H1 (cell line): ENCODE data around the gene VGF. TPM values are rescaled to one million over a fixed set of nuclear protein-coding genes. Genes with fewer than 3 reads are reported as not detected.

Source experiments
- CTCF ChIA-PET: fragments of 300-600 bp; sonication (Branson Sonifier 250); formaldehyde crosslinking; loops from one replicate; lab custom pipeline; 2021; ENCODE audit not compliant: partially characterized antibody; lab: Charles Lee
- POLR2A ChIA-PET: fragments of 300-600 bp; sonication (Branson Sonifier 250); formaldehyde crosslinking; loops from one replicate; lab custom pipeline; 2021; ENCODE audit warnings: inconsistent platforms; ENCODE audit not compliant: partially characterized antibody; lab: Charles Lee
- DNase-seq, 2 experiments: peaks; one replicate each; pipeline versions ENCODE4 v3.0.0 to v3.0.0-alpha.2; 2010 to 2022; ENCODE audit warnings: low spot score in 2 of 2, low read depth in 1 of 2, mixed read lengths in 1 of 2
- FAIRE-seq: peaks from 2 replicates; lab custom pipeline; 2011; peaks lifted over from hg19 to GRCh38; lab: Jason Lieb, UNC
- H2AFZ ChIP-seq: 2 replicates; pipeline ENCODE4 v1.8.1; 2012; ENCODE audit warnings: low read length, inconsistent platforms
- H2AK5ac ChIP-seq: 2 replicates; pipeline ENCODE4 v1.6.1; 2013; ENCODE audit warnings: low read depth, low read length
- H2BK120ac ChIP-seq: replicated peaks from 2 replicates; pipeline ENCODE3; 2013; ENCODE audit warnings: low read depth, low read length, inconsistent platforms
- H2BK12ac ChIP-seq: 2 replicates; pipeline ENCODE4 v1.6.1; 2013; ENCODE audit warnings: low read depth, low read length
- H2BK15ac ChIP-seq: 2 replicates; pipeline ENCODE4 v1.6.1; 2013; ENCODE audit warnings: low read length
- H2BK20ac ChIP-seq: 2 replicates; pipeline ENCODE4 v1.6.1; 2013; ENCODE audit warnings: low read length
- H2BK5ac ChIP-seq: 2 replicates; pipeline ENCODE4 v1.6.1; 2013; ENCODE audit warnings: low read depth, low read length
- H3K14ac ChIP-seq: 2 replicates; pipeline ENCODE4 v1.6.1; 2013; ENCODE audit warnings: inconsistent platforms; ENCODE audit not compliant: insufficient read length
- H3K18ac ChIP-seq: 2 replicates; pipeline ENCODE4 v1.6.1; 2013; ENCODE audit warnings: low read length; ENCODE audit errors: extremely low read depth
- H3K23ac ChIP-seq: 2 replicates; pipeline ENCODE4 v1.6.1; 2013; ENCODE audit warnings: inconsistent platforms; ENCODE audit not compliant: insufficient read length
- H3K23me2 ChIP-seq: 2 replicates; pipeline ENCODE4 v1.6.1; 2013; ENCODE audit warnings: low read depth, low read length
- H3K27ac ChIP-seq: 2 replicates; pipeline ENCODE4 v1.6.1; 2011; ENCODE audit warnings: low read depth, low read length, inconsistent platforms
- H3K27me3 ChIP-seq, 4 experiments: replicated peaks in 1 of 4; 1 replicate in 1 of 4; 2 replicates in 3 of 4; pipeline versions ENCODE4 v1.6.1 to v1.8.1; 2011 to 2013; ENCODE audit warnings: low read length in 3 of 4, mild to moderate bottlenecking in 3 of 4, inconsistent platforms in 2 of 4, mixed read lengths in 2 of 4, moderate library complexity in 1 of 4; ENCODE audit not compliant: control insufficient read depth in 3 of 4, insufficient read depth in 3 of 4; ENCODE audit errors: extremely low read depth in 1 of 4
- H3K36me3 ChIP-seq, 4 experiments: 2 replicates each; pipeline versions ENCODE4 v1.6.1 to v1.8.1; 2011 to 2013; ENCODE audit warnings: mild to moderate bottlenecking in 4 of 4, low read length in 3 of 4, moderate library complexity in 2 of 4, control low read depth in 1 of 4, inconsistent platforms in 1 of 4; ENCODE audit not compliant: insufficient read depth in 4 of 4, control insufficient read depth in 2 of 4
- H3K4ac ChIP-seq: replicated peaks from 2 replicates; pipeline ENCODE3; 2013; ENCODE audit warnings: low read length, low read depth, mixed read lengths, inconsistent platforms; ENCODE audit not compliant: insufficient read length
- H3K4me1 ChIP-seq, 4 experiments: replicated peaks in 1 of 4; 1 replicate in 1 of 4; 2 replicates in 3 of 4; pipeline versions ENCODE4 v1.6.1 to v1.8.1; 2011 to 2013; ENCODE audit warnings: low read length in 3 of 4, inconsistent platforms in 2 of 4, mixed read lengths in 1 of 4; ENCODE audit not compliant: insufficient read depth in 4 of 4, control insufficient read depth in 3 of 4
- H3K4me2 ChIP-seq, 2 experiments: 2 replicates each; pipeline versions ENCODE4 v1.6.1 to v1.8.1; 2011 to 2013; ENCODE audit warnings: low read depth in 2 of 2, low read length in 2 of 2, control low read depth in 1 of 2, inconsistent platforms in 1 of 2, mild to moderate bottlenecking in 1 of 2; ENCODE audit not compliant: insufficient read depth in 1 of 2
- H3K4me3 ChIP-seq, 4 experiments: fragments of 200-600, 300-600 bp in 1 of 4; sonication (generic), shearing (Covaris generic), sonication (Bioruptor Twin) in 1 of 4; 2 replicates each; pipeline versions ENCODE4 v1.5.1 to v1.8.1; 2011 to 2016; ENCODE audit warnings: low read length in 4 of 4, low read depth in 3 of 4, control low read depth in 2 of 4, inconsistent platforms in 2 of 4, mild to moderate bottlenecking in 2 of 4, mixed read lengths in 1 of 4, moderate library complexity in 1 of 4; ENCODE audit not compliant: insufficient read depth in 2 of 4; ENCODE audit errors: extremely low read depth in 1 of 4
- H3K56ac ChIP-seq: replicated peaks from 2 replicates; pipeline ENCODE3; 2013; ENCODE audit warnings: low read depth, mild to moderate bottlenecking, mixed read lengths, low read length, inconsistent platforms; ENCODE audit not compliant: insufficient read length
- H3K79me1 ChIP-seq: 2 replicates; pipeline ENCODE4 v1.6.1; 2013; ENCODE audit warnings: low read depth, low read length, control low read depth
- H3K79me2 ChIP-seq, 2 experiments: 2 replicates each; pipeline versions ENCODE4 v1.6.1 to v1.8.1; 2012 to 2013; ENCODE audit warnings: low read length in 2 of 2, mild to moderate bottlenecking in 2 of 2, inconsistent platforms in 1 of 2; ENCODE audit not compliant: insufficient read depth in 2 of 2, control insufficient read depth in 1 of 2
- H3K9ac ChIP-seq, 4 experiments: replicated peaks in 1 of 4; 1 replicate in 1 of 4; 2 replicates in 3 of 4; pipeline versions ENCODE4 v1.6.1 to v1.8.1; 2011 to 2013; ENCODE audit warnings: low read depth in 3 of 4, low read length in 3 of 4, control low read depth in 2 of 4, mild to moderate bottlenecking in 2 of 4, moderate library complexity in 2 of 4, inconsistent platforms in 1 of 4; ENCODE audit errors: extremely low read depth in 1 of 4
- H3K9me3 ChIP-seq, 2 experiments: 2 replicates each; pipeline versions ENCODE4 v1.6.1 to v1.8.1; 2012 to 2013; ENCODE audit warnings: mild to moderate bottlenecking in 2 of 2, moderate library complexity in 2 of 2, control low read depth in 1 of 2, inconsistent platforms in 1 of 2, low read depth in 1 of 2, low read length in 1 of 2, mixed read lengths in 1 of 2; ENCODE audit not compliant: insufficient read depth in 2 of 2
- H4K20me1 ChIP-seq, 2 experiments: replicated peaks in 1 of 2; 2 replicates each; pipeline versions ENCODE3 to v1.8.1; 2011 to 2013; ENCODE audit warnings: inconsistent platforms in 2 of 2, low read length in 2 of 2, mild to moderate bottlenecking in 1 of 2; ENCODE audit not compliant: insufficient read depth in 2 of 2, control insufficient read depth in 1 of 2
- H4K5ac ChIP-seq: 2 replicates; pipeline ENCODE4 v1.6.1; 2013; ENCODE audit warnings: low read length, low read depth, mixed read lengths, inconsistent platforms; ENCODE audit not compliant: insufficient read length
- H4K8ac ChIP-seq: 2 replicates; pipeline ENCODE4 v1.8.0; 2013; ENCODE audit warnings: mild to moderate bottlenecking, moderate library complexity, low read length, inconsistent platforms; ENCODE audit not compliant: insufficient read depth; ENCODE audit errors: extremely low read depth
- H4K91ac ChIP-seq: replicated peaks from 2 replicates; pipeline ENCODE3; 2013; ENCODE audit warnings: low read length, mixed read lengths, inconsistent platforms; ENCODE audit not compliant: insufficient read length
- HDAC6 ChIP-seq: IDR thresholded peaks from one replicate; pipeline ENCODE4 v1.7.1; 2012; ENCODE audit warnings: low read depth, mild to moderate bottlenecking, inconsistent platforms, low read length, moderate library complexity
- YY1 ChIP-seq: IDR thresholded peaks from 2 replicates; pipeline ENCODE4 v1.6.1; 2011; ENCODE audit warnings: low read depth, mild to moderate bottlenecking, low read length
- WGBS, 2 experiments: shearing (Covaris generic) in 1 of 2; methylation state at CpG; one replicate each; pipeline versions ENCODE4 v1.1.6 to v1.1.7; 2013 to 2015; ENCODE audit warnings: low lambda C conversion rate in 2 of 2, mixed read lengths in 2 of 2, inconsistent platforms in 1 of 2, low coverage in 1 of 2, missing lambda C conversion rate in 1 of 2; ENCODE audit not compliant: insufficient replicate concordance in 2 of 2, insufficient coverage in 1 of 2, insufficient read length in 1 of 2; ENCODE audit errors: extremely low coverage in 1 of 2, missing lambda C conversion rate in 1 of 2; 5-methylcytosine and 5-hydroxymethylcytosine counted together
- polyA plus RNA-seq, 7 experiments: library from polyadenylated mRNA; depleted of rRNA in 3 of 7; stranded (reverse) in 5 of 7; unstranded in 2 of 7; fragments of >200 nt in 5 of 7; fragments of 200-250 nt in 2 of 7; gene quantifications; 1 replicate in 5 of 7; 2 replicates in 1 of 7; 4 replicates in 1 of 7; pipeline versions ENCODE4 v1.2.1 to v1.2.3, GENCODE V29; 2011 to 2013; ENCODE audit warnings: missing spikeins in 2 of 7, mixed read lengths in 2 of 7
- total RNA-seq: library from RNA; stranded (reverse); fragmentation: NEBNext Ultra II Directional; extraction: Animal tissue kit (Norgen Biotek cat#: 25700); gene quantifications from 2 replicates; pipeline ENCODE4 v1.2.1, GENCODE V29; 2021

The VGF gene
- total and polyA plus RNA-seq, 2 of the 8 experiments (the other 6 are each of a cell fraction or from before 2014, with no cell fraction given) = 1.6 to 7.0 TPM

GRCh38 chr7:101129603-101130117 is 35.7 kb downstream of the VGF start:
- no peaks in the 10 kb centered on the region; the same call in 1 of the 2 replicates for H3K23me2 ChIP-seq
- FAIRE-seq (no peak), DNase-seq (no peak)
- no peak overlapping the region for H4K91ac ChIP-seq
- H3K79me2 ChIP-seq = no peaks in the 10 kb centered on the region
- no peak overlapping the region for H3K14ac ChIP-seq
- H2AFZ ChIP-seq = no peak overlapping the region
- no peak overlapping the region for H4K5ac ChIP-seq
- H3K4me2 ChIP-seq = no peak overlapping the region
- ChIA-PET POLR2A (no interaction called here), CTCF (interaction anchor here (0.6 to 8.3 kb wide), 8 partner anchors 8 to 156 kb away, joined by 3 to 80 read pairs (median 3); no protein-coding TSS in a partner anchor)
- no peak overlapping the region for H2BK20ac ChIP-seq
- H3K9ac ChIP-seq = no peak overlapping the region
- H3K27ac ChIP-seq = no peak overlapping the region
- H4K8ac ChIP-seq = no peak overlapping the region
- H3K27me3 ChIP-seq = peaks cover 0 to 2% (median 0%) of the 10 kb centered on the region in 4 experiments; a peak in 2 of 7 replicates
- TF ChIP-seq HDAC6 (no peak), YY1 (no peak)
- no peak overlapping the region for H3K23ac ChIP-seq
- no peak overlapping the region for H2BK120ac ChIP-seq
- H3K79me1 ChIP-seq = no peaks in the 10 kb centered on the region
- no peak overlapping the region for H2BK12ac ChIP-seq
- peaks cover 0 to 4% of the 10 kb centered on the region in 2 experiments; a peak in 1 of 4 replicates for H3K9me3 ChIP-seq
- no peak overlapping the region for H3K4me3 ChIP-seq
- H2AK5ac ChIP-seq = no peak overlapping the region
- 94% methylated on average over 1 of the region's 3 CpGs; no CpG with 5 or more reads in 1 of the 2 experiments for WGBS, 2 experiments
- H3K56ac ChIP-seq = no peak overlapping the region
- no peak overlapping the region for H2BK15ac ChIP-seq
- H2BK5ac ChIP-seq = no peak overlapping the region
- no peaks in the 10 kb centered on the region for H4K20me1 ChIP-seq
- no peak overlapping the region for H3K4ac ChIP-seq
- H3K4me1 ChIP-seq = peaks cover 8 to 20% (median 19%) of the 10 kb centered on the region in 4 experiments
- H3K18ac ChIP-seq = no peak overlapping the region
- no peaks in the 10 kb centered on the region for H3K36me3 ChIP-seq
